Stimulated activated CD4-positive, alpha-beta T cell treated with anti-CD3 and anti-CD28 coated beads, TNF-alpha, amount 100 ng/mL, for 24 hours (primary cell): ENCODE data around the gene EFNA3.
"Not testable (repeated sequence)": the region's sequence is repeated elsewhere in the genome, so short reads cannot be mapped to it uniquely, and the experiment has no call there.

ENCODE experiments used
- DNase-seq, 3 experiments: peaks; one replicate each; pipeline ENCODE4 v3.0.0-alpha.2; 2020; ENCODE audit warnings: low read depth in 3 of 3

Gene EFNA3

GRCh38 chr1:155108296-155108695, 29.7 kb downstream of the EFNA3 start:
- DNase-seq: no peak

- DNase-seq: no peak
These were observed 31.7 kb downstream of the EFNA3 start for GRCh38 chr1:155110381-155110780.

GRCh38 chr1:155110826-155111225, 32.2 kb downstream of the EFNA3 start:
- no peak for DNase-seq

GRCh38 chr1:155113450-155113980, 34.9 kb downstream of the EFNA3 start:
- no peak for DNase-seq

- no peak for DNase-seq
These were observed 37.6 kb downstream of the EFNA3 start for GRCh38 chr1:155116113-155116764.

- DNase-seq: no peak
These were observed 39.0 kb downstream of the EFNA3 start for GRCh38 chr1:155117610-155118009.

GRCh38 chr1:155118090-155118489, 39.5 kb downstream of the EFNA3 start:
- not testable (repeated sequence) for DNase-seq

- DNase-seq: no peak
These were observed 41.6 kb downstream of the EFNA3 start for GRCh38 chr1:155120253-155120652.

GRCh38 chr1:155121249-155121648, 42.6 kb downstream of the EFNA3 start:
- DNase-seq: no peak

GRCh38 chr1:155122308-155122707, 43.7 kb downstream of the EFNA3 start:
- DNase-seq: no peak

- no peak for DNase-seq
These were observed 45.2 kb downstream of the EFNA3 start for GRCh38 chr1:155123801-155124200.

GRCh38 chr1:155124503-155125463, 46.1 kb downstream of the EFNA3 start:
- no peak for DNase-seq

- DNase-seq: no peak
These were observed 46.9 kb downstream of the EFNA3 start for GRCh38 chr1:155125511-155125945.

- no peak for DNase-seq
These were observed 47.4 kb downstream of the EFNA3 start for GRCh38 chr1:155125946-155126555.

GRCh38 chr1:155126556-155127104, 48.0 kb downstream of the EFNA3 start:
- DNase-seq: peak in 1 of 3 experiments; percentile 5

- DNase-seq: peak in 1 of 3 experiments; percentile 42
These were observed 48.7 kb downstream of the EFNA3 start, which contains the start of gene EFNA1 for GRCh38 chr1:155127105-155127966. Gene EFNA1, plus strand, starts transcription at chr1:155127876. Its CDS starts 102 bp downstream, at chr1:155127978.

GRCh38 chr1:155127967-155128754, 49.5 kb downstream of the EFNA3 start:
- no peak for DNase-seq

GRCh38 chr1:155128755-155129473, 50.3 kb downstream of the EFNA3 start:
- DNase-seq: no peak
